Aorta (tissue), 5 donors: Measurements from ENCODE around the gene C16orf90. TPM values are rescaled to one million over a fixed set of nuclear protein-coding genes. Genes with fewer than 3 reads are reported as not detected.

ENCODE experiments used
- ATAC-seq: fragments of 200-7000 bp; cut with Tn5 transposase; one replicate; pipeline ENCODE4 v1.9.1; 2022; ENCODE audit warnings: moderate library complexity; ENCODE audit not compliant: low FRiP score
- DNase-seq, 2 donors: peaks; one replicate each; pipeline ENCODE4 v3.0.0-alpha.2; 2020
- H3K27ac ChIP-seq, 2 donors: one replicate each; pipeline ENCODE4 v1.5.1; 2013; ENCODE audit warnings: low read length in 2 of 2, mild to moderate bottlenecking in 2 of 2, moderate library complexity in 2 of 2, control low read depth in 1 of 2, inconsistent platforms in 1 of 2, low read depth in 1 of 2
- H3K27me3 ChIP-seq, 2 donors: one replicate each; pipeline ENCODE4 v1.6.1; 2013; ENCODE audit warnings: control low read depth in 1 of 2, low read length in 1 of 2, mild to moderate bottlenecking in 1 of 2, moderate library complexity in 1 of 2; ENCODE audit not compliant: insufficient read depth in 2 of 2, control insufficient read depth in 1 of 2
- H3K36me3 ChIP-seq, 2 donors: one replicate each; pipeline ENCODE4 v1.6.1; 2013; ENCODE audit warnings: control low read depth in 1 of 2, low read length in 1 of 2, mild to moderate bottlenecking in 1 of 2; ENCODE audit not compliant: insufficient read depth in 2 of 2, control insufficient read depth in 1 of 2
- H3K4me1 ChIP-seq, 2 donors: one replicate each; pipeline ENCODE4 v1.6.1; 2013; ENCODE audit warnings: low read length in 2 of 2, control low read depth in 1 of 2, mild to moderate bottlenecking in 1 of 2, moderate library complexity in 1 of 2; ENCODE audit not compliant: insufficient read depth in 2 of 2, control insufficient read depth in 1 of 2
- H3K4me3 ChIP-seq, 2 donors: one replicate each; pipeline ENCODE4 v1.5.1; 2013; ENCODE audit warnings: low read length in 2 of 2, control low read depth in 1 of 2, mild to moderate bottlenecking in 1 of 2
- H3K9me3 ChIP-seq: one replicate; pipeline ENCODE4 v1.6.1; 2013; ENCODE audit warnings: mild to moderate bottlenecking, low read length; ENCODE audit not compliant: control insufficient read depth
- WGBS, 2 donors: extraction: QIAGEN DNeasy Blood & Tissue Kit; methylation state at CpG; one replicate each; pipeline ENCODE4 v1.1.7; 2013; 5-methylcytosine and 5-hydroxymethylcytosine counted together
- intact Hi-C, 2 donors: fragments of 100-400 bp; cut with DNase I; formaldehyde crosslinking; loops; one replicate each; pipeline versions ENCODE4 v1.14.2 to v1.15.0; 2022
- polyA plus RNA-seq, 2 donors: library from polyadenylated mRNA; stranded (reverse); fragments of 200-250 nt; gene quantifications; one replicate each; pipeline ENCODE4 v1.2.3, GENCODE V29; 2013
- total RNA-seq, 2 donors: library from RNA; stranded (reverse); fragmentation: NEBNext Ultra II Directional; extraction: Animal tissue kit (Norgen Biotek cat#: 25700); gene quantifications; one replicate each; pipeline ENCODE4 v1.2.1, GENCODE V29; 2021
- donor health status: healthy with polysubstance abuse.
- donor health status: Bipolar disorder and iron deficiency.
- donor health status: DM: no; HTN: no; CAD: no.
- donor health status: DM: no; HTN: no; CAD: no.
- donor health status: DM: yes; HTN: yes; CAD: no.

Gene C16orf90
- total and polyA plus RNA-seq, 4 donors, result not detected

GRCh38 chr16:3482659-3483241 is 12.5 kb downstream of the C16orf90 start:
- Histone ChIP-seq H3K9me3 (no peaks in the 10 kb centered on the region), H3K4me1 (no peaks in the 10 kb centered on the region), H3K36me3 (peaks cover 0 to 18% of the 10 kb centered on the region in 2 donors), H3K27me3 (no peaks in the 10 kb centered on the region), H3K27ac (no peak overlapping the region), H3K4me3 (no peak overlapping the region)
- intact Hi-C loops, result no loop called here
- no peak for ATAC-seq
- 91 to 92% methylated on average over 18 of the region's 18 CpGs for WGBS, 2 donors
- DNase-seq, result peak; percentile 7 to 51

- H3K27ac ChIP-seq, result no peak overlapping the region
- DNase-seq (no peak), ATAC-seq (no peak)
- no peak overlapping the region for H3K4me3 ChIP-seq
- intact Hi-C loops, result no loop called here
- peaks cover 0 to 18% of the 10 kb centered on the region in 2 donors for H3K36me3 ChIP-seq
- H3K4me1 ChIP-seq, result no peaks in the 10 kb centered on the region
- no peaks in the 10 kb centered on the region for H3K9me3 ChIP-seq
- WGBS, 2 donors, result 91 to 92% methylated on average over 32 of the region's 32 CpGs
- H3K27me3 ChIP-seq, result no peaks in the 10 kb centered on the region
Observed at GRCh38 chr16:3481696-3482658, 13.3 kb downstream of the C16orf90 start.

- Histone ChIP-seq H3K27me3 (no peaks in the 10 kb centered on the region), H3K4me1 (no peaks in the 10 kb centered on the region), H3K9me3 (no peaks in the 10 kb centered on the region), H3K36me3 (peaks cover 0 to 18% of the 10 kb centered on the region in 2 donors), H3K4me3 (no peak overlapping the region), H3K27ac (no peak overlapping the region)
- intact Hi-C loops, result no loop called here
- no peak for DNase-seq
- ATAC-seq, result no peak
- WGBS, 2 donors, result 58 to 63% methylated on average over 18 of the region's 18 CpGs
Observed at GRCh38 chr16:3480901-3481695, 14.2 kb downstream of the C16orf90 start.

- 79 to 81% methylated on average over 12 of the region's 12 CpGs for WGBS, 2 donors
- Histone ChIP-seq H3K9me3 (no peaks in the 10 kb centered on the region), H3K4me3 (no peak overlapping the region), H3K27me3 (no peaks in the 10 kb centered on the region), H3K4me1 (no peaks in the 10 kb centered on the region), H3K27ac (no peak overlapping the region), H3K36me3 (peaks cover 0 to 14% of the 10 kb centered on the region in 2 donors)
- ATAC-seq (no peak), DNase-seq (no peak)
- intact Hi-C loops, result no loop called here
Observed at GRCh38 chr16:3479654-3480216, 15.6 kb downstream of the C16orf90 start.

- H3K9me3 ChIP-seq, result no peaks in the 10 kb centered on the region
- ATAC-seq (no peak), DNase-seq (no peak)
- no peak overlapping the region for H3K4me3 ChIP-seq
- H3K4me1 ChIP-seq, result no peaks in the 10 kb centered on the region
- no peak overlapping the region for H3K27ac ChIP-seq
- intact Hi-C loops, result no loop called here
- no peaks in the 10 kb centered on the region for H3K27me3 ChIP-seq
- 82% methylated on average over 11 of the region's 11 CpGs for WGBS, 2 donors
- peaks cover 0 to 10% of the 10 kb centered on the region in 2 donors for H3K36me3 ChIP-seq
Observed at GRCh38 chr16:3478242-3478925, 16.9 kb downstream of the C16orf90 start.

- ATAC-seq, result no peak
- no peak overlapping the region for H3K4me3 ChIP-seq
- H3K36me3 ChIP-seq, result peaks cover 0 to 6% of the 10 kb centered on the region in 2 donors
- WGBS, 2 donors, result 90 to 95% methylated on average over 3 of the region's 3 CpGs
- intact Hi-C loops, result no loop called here
- H3K27me3 ChIP-seq, result no peaks in the 10 kb centered on the region
- no peak for DNase-seq
- H3K4me1 ChIP-seq, result no peaks in the 10 kb centered on the region
- H3K27ac ChIP-seq, result no peak overlapping the region
- H3K9me3 ChIP-seq, result no peaks in the 10 kb centered on the region
Observed at GRCh38 chr16:3476409-3476808, 18.9 kb downstream of the C16orf90 start.

GRCh38 chr16:3475604-3476375 is 19.5 kb downstream of the C16orf90 start:
- Histone ChIP-seq H3K9me3 (no peaks in the 10 kb centered on the region), H3K27me3 (no peaks in the 10 kb centered on the region), H3K27ac (no peak overlapping the region), H3K4me1 (no peaks in the 10 kb centered on the region), H3K4me3 (no peak overlapping the region), H3K36me3 (peaks cover 0 to 5% of the 10 kb centered on the region in 2 donors)
- ATAC-seq (no peak), DNase-seq (no peak)
- 93% methylated on average over 26 to 29 of the region's 29 CpGs for WGBS, 2 donors
- intact Hi-C loops, result no loop called here
